ENCODE results near the gene C22orf39. TPM values are rescaled to one million over a fixed set of nuclear protein-coding genes. Genes with fewer than 3 reads are reported as not detected.

Gene C22orf39
- total RNA-seq, 1 donor from 2014 or later = 68.6 TPM

DNA sequence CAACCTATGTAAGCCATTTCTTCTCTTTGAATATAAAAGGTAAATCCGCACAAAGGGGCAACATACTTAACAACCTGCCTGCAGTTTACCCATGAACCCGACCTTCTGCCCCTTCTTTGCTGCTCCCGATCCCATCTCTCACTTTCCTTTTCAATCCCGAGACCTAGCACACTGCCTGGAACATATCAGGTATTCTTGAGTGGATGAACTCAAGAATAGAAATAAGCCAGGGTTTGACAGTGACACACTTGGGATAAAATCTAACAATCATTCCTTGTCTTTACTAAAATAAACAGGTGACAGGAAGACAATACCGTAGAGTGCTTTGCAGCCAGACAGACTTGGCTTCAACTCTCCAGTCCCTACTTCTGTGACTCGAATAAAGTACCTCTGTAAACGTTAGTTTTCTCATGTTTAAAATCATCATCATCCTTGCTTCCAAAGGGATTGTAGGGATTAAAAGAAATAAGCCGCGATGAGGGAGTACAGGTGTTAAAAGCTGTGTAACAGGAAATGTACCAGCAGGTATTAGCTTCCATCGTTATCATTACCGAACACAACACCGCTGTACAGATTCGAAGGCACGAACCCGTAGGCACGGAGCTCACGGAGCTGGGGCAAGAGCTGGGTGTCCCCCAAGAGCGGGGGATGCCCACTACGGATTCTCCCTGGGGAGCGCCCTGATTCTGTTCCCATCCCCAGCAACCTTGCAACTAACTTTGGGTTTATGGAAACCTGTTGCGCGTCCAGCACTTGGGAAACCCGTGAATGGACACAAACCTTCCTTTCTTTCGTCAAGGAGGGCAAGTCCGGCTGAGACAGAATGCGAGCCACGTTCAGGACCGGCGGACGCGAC, 30.8 kb upstream of the C22orf39 start:
- intact Hi-C loops (cut with micrococcal nuclease) = no loop called here
- no peak for ATAC-seq

DNA sequence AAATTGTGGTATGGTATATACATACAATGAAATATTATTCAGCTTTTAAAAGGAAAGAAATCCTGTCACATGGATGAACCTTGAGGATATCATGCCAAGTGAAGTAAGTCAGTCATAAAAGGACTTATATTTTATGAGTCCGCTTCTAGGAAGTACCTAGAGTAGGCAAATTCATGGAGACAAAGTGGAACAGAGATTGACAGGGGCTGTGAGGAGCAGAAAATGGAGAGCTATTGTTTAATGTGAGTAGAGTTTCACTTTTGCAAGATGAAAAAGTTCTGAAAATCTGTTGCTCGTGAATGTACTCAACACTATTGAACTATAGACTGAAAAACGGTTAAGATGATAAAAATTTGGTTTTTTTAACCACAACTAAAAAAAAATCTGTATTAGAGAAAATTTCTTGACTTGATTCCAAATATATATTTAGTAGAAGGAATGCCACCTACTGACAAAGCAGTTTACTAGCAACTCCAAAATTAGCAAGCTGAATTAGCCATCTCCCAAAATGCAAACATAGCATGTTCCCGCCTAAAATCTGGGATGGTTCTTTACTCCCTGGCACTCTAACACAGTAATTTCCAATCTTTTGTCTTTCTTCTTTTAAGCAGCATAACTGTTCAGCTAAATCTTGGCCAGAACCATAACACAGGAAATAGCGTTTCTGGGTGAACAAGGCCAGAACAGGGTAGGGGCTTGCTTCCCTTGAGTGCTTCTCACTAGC, 30.0 kb upstream of the C22orf39 start:
- DNase-seq = no peak
- no peak for ATAC-seq
- intact Hi-C loops (cut with micrococcal nuclease) = no loop called here

More for the DNA sequence above, 30.8 kb upstream of the C22orf39 start:
- no peak for DNase-seq

DNA sequence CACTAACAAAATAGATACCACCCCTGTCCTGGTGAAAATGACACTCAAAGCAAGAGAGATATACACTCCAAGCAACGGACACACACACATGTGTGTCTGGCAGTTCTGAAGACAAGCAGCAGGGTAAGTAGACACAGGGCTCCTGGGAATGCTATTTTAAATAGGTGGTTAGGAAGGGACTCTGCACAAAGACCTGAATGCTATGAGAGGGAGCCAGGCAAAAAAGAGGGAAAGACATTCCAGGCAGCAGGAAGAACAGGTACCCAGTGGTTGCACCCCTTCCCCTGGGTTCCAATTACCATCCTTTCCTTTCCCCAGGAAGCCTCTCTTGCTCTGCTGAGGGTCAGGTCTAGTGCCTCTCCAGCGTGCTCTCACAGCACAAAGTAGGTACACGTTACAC, 28.5 kb upstream of the C22orf39 start:
- no peak for DNase-seq
- no peak for ATAC-seq
- intact Hi-C loops (cut with micrococcal nuclease) = no loop called here

DNA sequence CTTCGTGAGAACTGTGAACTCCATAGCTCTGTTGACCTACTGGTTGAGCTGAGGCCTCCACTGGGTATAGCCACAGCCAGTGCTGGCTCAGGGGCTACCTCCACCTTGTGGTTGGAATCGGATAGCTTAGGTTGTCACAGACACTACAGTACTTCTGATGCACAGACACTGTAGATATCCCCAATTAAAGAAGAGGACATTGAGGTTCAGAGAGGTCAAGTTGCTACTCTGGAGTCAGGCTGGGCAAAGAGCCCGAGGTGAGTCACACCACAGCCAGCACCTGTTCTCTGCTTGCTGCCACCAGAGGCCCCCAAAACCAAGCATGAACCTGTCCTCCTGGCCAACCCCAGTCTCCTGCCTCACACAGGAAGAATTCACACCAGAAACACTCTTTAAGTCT, 26.1 kb upstream of the C22orf39 start:
- ATAC-seq (no peak), DNase-seq (no peak)
- intact Hi-C loops (cut with micrococcal nuclease) = no loop called here

DNA sequence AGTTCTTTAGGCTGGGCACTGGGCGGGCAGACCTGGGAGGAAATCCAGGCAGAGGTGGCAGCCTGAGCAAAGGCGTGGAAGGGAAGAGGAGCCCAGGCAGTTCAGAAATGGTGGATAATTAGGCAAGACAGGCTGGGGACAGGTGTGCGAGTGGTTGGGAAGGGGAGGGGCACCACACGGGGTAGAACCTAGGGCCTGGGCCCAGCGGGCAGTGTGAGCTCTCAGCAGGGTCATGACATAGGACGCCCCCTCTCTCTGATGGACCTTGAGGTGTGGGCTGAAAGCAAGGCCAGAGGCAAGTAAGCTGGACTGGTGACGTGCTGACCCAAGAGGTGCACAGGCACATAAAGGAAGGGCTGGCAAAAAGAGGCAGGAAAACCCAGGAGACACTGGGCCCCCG, 24.7 kb upstream of the C22orf39 start:
- no peak for DNase-seq
- intact Hi-C loops (cut with micrococcal nuclease) = no loop called here
- no peak for ATAC-seq

DNA sequence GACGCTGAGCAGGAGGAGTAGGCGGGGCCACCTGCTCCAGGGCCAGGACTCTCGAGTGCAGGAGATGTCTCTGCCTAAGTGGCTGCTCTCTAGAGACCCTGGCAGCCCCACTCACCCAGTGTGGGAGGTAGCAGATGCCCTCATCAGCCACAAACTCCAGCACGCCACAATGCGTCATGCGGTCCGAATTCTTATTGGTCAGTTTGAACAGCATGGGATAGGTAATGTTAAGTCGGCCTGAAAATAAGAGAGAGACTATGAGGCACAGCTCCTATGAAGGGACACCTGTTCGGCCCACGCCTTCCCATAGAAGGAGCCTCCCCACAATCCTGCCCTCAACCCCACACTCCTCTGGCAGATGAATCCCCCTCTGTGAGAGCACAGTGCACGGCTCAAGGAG, 24.1 kb upstream of the C22orf39 start:
- DNase-seq (no peak), ATAC-seq (no peak)
- intact Hi-C loops (cut with micrococcal nuclease) = no loop called here

DNA sequence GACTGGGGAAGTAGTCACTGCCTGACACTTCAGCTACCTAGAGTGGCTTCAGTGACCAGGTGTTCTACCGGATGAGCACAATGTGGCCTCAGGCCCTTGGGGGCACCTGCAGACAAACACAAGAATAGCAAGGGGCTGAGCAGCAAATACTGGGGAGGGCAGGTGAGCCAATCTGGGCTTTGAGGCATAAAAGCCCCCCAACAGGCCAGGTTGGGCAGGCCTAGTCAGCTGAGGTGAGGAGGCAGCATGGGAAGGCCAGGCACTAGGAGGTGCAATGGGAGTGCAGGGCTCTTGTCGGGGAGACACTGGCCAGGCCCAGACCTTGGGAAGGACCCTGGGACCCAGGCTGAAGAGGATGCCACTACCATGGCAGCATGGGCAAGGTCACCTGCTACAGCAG, 22.5 kb upstream of the C22orf39 start:
- ATAC-seq (no peak), DNase-seq (no peak)
- intact Hi-C loops (cut with micrococcal nuclease) = no loop called here

DNA sequence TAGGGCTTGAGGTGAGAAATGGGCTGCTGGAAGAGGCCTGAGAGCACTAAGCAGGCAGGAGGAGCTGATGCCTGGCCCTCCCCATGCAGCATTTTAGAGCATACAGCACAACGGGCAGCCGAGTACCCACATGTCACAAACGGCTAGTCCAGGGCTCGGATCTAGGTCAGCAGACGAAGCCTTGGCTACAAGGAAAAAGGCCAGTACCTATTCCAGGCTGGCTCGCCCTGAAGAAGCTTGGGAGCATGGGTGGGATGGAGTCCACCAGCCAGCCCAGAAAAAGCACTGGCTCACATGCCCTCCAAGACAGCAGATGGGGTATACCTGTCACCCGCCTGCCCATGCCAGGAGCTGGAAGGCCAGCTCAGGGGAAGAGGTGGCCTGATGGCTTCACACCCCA, 21.9 kb upstream of the C22orf39 start:
- intact Hi-C loops (cut with micrococcal nuclease) = no loop called here
- DNase-seq = no peak
- ATAC-seq = no peak

DNA sequence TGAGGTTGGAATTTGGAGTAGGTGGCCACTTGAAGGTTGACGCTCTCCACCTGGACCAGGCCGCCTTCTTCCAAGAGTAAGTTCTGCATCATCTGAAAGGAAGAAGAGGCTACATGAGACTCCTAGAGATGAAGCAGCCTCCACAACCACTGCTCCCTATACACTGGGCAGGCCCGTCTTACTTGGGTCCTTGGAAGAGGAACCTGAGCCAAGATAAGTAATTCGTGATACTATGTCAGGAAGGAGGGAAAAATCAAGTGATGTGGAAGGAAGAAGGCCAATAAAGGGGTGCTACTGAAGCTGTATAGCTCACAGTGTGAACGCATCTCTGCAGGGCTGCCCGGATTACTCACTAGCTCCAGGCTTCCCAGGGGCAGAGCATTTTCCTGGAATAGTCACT, 20.4 kb upstream of the C22orf39 start:
- DNase-seq (no peak), ATAC-seq (no peak)
- intact Hi-C loops (cut with micrococcal nuclease) = no loop called here

DNA sequence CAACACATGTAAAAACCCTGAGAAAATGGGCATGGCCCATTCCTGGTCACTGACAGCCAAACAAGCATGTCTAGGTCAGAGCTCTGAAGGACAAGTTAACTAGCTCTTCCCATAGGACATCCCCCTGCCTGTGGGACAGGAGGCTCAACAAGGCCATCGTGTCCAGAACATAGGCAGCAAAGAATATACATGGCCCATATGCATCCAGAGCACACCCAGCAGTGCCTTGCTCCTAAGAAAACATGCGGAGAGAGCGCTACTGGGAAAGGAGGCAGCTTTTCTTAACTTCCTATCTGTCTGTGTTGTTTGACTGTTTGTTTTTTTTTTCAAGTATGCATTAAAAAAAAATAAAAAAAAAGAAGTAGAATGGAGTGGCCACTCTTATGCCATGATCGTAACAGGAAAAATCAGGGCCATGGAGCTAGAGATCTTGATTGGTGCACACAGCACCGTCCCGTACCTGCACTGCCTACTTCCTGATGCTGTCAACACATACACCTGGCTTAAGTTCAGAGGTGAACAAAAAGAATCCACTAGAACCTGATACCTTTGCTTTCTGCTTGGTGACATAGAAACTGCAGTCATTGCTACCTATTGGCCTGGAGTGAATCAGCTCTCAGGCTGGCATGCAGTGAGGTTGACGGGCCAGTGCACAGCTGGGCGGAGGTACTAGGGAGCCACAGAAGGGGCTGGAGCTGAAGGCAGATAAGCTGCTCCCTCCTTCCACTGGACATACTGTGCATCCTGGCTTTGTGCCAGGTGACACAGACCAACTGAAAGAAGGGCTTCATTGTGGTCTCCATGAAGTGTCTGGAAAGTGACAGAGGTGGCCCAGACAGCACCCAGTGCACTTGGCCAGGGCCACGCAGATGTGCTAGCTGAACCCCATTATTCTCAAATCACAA, 19.6 kb upstream of the C22orf39 start:
- DNase-seq (no peak), ATAC-seq (no peak)
- intact Hi-C loops (cut with micrococcal nuclease) = no loop called here

DNA sequence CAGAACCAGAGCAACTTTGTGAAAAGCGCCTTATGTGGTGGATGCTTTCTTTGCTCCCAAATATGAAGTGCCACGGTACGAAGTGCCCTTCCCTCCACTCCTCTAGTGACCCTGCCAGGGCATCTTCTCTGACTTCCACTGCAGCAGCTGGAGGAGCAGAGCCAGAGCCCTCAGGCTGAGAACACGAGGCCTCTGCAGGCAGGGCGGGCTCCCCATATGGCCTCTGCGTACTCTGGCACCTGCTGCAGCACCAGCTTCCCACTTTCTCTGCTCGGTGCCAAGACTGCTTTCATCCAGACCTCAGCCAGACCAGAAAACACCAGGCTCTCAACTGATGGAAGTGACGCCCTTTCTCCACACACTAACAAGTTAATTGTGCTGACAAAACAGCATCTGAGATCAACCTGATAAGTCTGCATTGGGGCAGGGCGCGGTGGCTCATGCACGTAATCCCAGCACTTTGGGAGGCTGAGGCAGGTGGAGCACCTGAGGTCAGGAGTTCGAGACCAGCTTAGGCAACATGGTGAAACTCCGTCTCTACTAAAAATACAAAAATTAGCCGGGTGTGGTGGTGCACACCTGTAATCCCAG, 18.7 kb upstream of the C22orf39 start:
- no peak for ATAC-seq
- intact Hi-C loops (cut with micrococcal nuclease) = no loop called here
- no peak for DNase-seq

DNA sequence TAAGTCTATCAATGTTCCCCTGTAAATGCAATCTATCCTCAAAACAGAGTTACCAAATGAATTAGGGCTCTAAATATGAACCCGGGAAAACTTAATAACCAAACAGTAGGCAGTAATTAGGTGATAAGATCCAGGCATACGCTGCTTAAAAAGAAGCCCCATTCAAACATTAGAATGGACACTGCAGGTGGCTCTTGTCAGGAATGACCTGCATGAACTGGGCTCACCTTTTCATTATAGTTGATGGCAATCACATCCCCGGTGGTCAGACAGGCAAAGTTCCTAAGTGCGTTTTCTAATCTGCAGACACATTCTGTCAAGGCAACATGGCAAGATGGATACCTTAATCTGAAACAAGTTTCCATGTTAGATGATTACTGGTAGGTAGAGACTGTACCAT, 17.5 kb upstream of the C22orf39 start:
- ATAC-seq (no peak), DNase-seq (no peak)
- intact Hi-C loops (cut with micrococcal nuclease) = no loop called here

DNA sequence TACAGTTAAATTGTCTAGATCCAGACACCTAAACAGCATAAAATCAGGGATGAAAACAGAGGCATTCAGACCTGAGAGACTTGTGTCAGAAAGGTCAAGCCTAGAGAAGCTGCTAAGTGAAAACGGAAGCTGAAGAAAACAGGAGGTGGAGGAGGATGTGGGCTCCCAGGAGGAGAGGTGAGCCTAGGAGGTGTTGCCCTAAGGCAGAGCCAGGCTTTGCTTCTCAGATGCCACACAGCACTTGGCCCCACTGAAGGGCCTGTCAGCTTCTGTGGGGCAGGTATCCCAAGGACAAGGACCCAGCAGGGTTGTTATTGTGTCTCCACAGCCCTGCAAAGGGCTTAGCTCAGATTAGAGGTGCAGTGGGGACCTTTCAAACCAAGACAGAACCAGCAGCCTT, 17.0 kb upstream of the C22orf39 start:
- ATAC-seq (no peak), DNase-seq (no peak)
- intact Hi-C loops (cut with micrococcal nuclease) = no loop called here

DNA sequence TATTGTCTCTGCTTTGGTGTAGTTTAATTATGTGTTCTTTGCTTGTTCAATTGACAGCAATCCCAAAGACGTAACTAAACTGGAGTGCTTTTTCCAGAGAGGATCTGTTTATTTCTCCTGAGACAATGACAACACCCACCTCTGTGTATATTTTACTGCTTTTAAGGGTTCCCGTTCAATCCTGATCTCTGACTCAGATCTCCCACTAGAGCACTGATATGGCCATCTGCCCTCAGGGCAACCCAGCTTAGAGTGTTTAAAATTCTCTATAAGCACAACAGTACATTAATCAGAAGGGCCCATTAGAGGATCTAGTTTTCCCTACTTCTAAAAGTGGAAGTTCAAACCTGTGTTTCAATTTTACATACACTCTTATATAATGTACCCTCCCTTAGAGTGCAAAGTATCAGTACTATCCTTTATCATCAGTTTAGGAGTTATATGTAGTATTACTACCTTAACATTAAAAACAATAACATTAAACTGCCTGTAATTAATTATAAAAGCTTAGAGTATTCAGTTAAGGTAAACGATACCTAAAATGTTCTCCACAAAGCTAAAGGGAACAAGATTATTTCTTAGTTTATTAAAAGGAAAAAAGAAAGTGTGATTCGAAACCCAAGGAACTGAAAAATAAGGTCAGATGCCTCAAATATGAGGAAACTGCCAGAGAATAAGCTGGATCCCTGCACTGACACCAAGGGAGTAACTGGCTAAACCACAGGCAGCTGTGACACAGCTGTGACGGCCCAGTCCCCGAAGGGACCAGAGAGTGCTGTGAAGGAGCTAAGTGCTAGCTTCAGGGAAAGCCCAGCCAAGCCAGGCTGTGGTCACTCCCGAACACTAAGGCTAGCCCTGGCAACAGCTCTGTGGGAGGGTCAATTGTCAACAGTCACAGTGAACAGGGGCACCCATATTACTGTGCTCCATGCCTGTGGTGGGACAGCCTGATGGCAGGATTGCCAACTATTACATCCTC, 16.3 kb upstream of the C22orf39 start:
- intact Hi-C loops (cut with micrococcal nuclease) = no loop called here
- ATAC-seq = peak; percentile 93
- DNase-seq = peak; percentile 67

DNA sequence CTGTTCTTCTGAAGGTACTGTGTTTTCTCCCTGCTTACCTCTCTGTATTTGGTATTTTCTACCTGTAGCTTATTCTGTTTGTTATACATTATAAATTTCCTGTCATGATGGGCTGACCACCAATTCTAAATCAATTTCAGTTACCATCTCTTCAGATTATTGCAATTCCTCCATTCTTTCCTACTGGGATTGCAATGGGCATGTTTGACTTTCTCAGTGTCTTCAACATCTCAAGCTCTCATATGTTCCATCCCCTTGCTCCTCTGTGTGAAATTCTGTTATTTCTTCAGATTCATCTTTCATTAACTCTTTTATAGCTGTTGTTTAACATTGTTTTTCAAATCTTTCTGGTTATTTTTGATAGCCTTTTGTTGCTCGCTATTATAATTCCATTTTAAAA, 15.5 kb upstream of the C22orf39 start:
- intact Hi-C loops (cut with micrococcal nuclease) = no loop called here
- no peak for DNase-seq
- no peak for ATAC-seq

DNA sequence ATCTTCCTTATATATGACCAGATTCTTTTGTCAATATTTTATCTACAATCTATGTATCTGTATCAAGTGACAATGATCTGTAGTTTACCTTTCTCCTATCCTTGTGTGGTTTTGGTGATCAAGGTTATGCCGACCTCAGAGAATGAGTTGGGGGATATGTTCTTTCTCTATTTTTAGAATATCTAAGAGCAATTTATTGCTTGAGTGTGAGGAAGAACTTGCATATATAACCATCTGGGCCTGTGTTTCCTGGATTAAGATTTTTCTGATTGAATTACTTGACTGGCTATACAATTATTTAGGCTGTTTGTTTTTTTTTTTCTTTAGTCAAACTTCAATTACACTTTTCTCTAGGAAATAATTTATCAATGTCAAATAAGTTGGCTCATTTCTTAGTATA, 14.0 kb upstream of the C22orf39 start:
- intact Hi-C loops (cut with micrococcal nuclease) = no loop called here
- no peak for DNase-seq
- ATAC-seq = no peak

DNA sequence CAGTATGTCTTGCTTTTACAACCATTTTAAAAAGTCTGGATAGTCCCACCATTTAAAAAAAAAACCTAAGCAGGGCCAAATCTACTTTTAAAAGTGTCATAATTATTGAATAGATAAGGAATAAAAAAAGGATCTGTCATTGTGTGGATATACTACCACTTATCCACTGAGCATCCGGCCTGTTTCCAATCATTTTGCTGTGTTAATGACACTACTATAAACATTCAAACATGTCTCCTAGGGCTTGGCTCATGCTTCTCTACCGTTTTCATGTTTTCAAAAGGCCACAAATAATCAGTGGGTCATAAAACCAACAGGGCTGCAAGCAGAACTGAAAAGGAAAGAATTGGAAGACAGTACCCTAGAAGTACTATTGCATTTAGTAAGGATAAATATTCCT, 12.5 kb upstream of the C22orf39 start:
- ATAC-seq = no peak
- no peak for DNase-seq
- intact Hi-C loops (cut with micrococcal nuclease) = no loop called here

DNA sequence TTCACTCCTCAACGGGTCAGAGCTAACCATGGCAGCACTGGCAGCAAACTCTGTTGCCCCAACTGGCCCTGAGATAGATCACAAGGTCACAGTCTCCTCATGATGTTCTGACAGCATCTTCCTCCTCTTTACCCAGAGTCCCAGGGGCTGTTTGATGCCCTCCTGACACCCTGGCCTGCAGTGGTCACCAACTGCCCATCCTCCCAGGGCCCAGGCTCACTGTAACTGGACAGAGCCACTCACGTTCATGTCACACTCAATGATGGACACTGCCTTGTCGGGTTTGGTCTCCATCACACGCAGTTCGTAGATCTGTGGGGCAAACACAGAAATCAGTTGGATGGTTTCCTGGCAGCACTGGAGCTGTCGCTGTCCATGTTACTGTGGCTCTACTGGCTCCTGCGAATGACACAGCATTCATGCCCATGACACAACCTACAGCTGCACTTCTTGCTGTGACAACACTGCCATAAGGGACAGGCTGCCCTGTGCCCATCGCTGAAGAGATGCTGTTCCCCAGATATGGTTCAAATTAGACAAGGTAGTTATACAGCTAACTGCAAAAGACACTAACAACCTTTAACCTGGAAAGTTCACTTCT, 10.4 kb upstream of the C22orf39 start:
- DNase-seq (no peak), ATAC-seq (no peak)
- intact Hi-C loops (cut with micrococcal nuclease) = no loop called here
